Endothelial cell (in vitro differentiated cells): ENCODE measurements around the gene PTPN14. TPM values are rescaled to one million over a fixed set of nuclear protein-coding genes. Genes with fewer than 3 reads are reported as not detected.

Experiments
- DNase-seq: peaks from one replicate; pipeline ENCODE4 v3.0.0; 2021; ENCODE audit warnings: low spot score
- H3K27ac Mint-ChIP-seq: one replicate; pipeline ENCODE4 v1.8.0; 2021; ENCODE audit warnings: mixed read lengths, inconsistent platforms; ENCODE audit not compliant: unreplicated experiment
- H3K27me3 Mint-ChIP-seq: one replicate; pipeline ENCODE4 v1.8.0; 2021; ENCODE audit warnings: mild to moderate bottlenecking, moderate library complexity, mixed read lengths, inconsistent platforms; ENCODE audit not compliant: unreplicated experiment
- H3K36me3 Mint-ChIP-seq: one replicate; pipeline ENCODE4 v1.8.0; 2021; ENCODE audit warnings: mild to moderate bottlenecking, low read depth, mixed read lengths, inconsistent platforms; ENCODE audit not compliant: unreplicated experiment
- H3K4me1 Mint-ChIP-seq: one replicate; pipeline ENCODE4 v1.8.0; 2021; ENCODE audit warnings: mild to moderate bottlenecking, mixed read lengths, inconsistent platforms; ENCODE audit not compliant: unreplicated experiment
- H3K4me3 Mint-ChIP-seq: one replicate; pipeline ENCODE4 v1.8.0; 2021; ENCODE audit warnings: mild to moderate bottlenecking, mixed read lengths, inconsistent platforms; ENCODE audit not compliant: unreplicated experiment
- H3K9me3 Mint-ChIP-seq: one replicate; pipeline ENCODE4 v1.8.0; 2021; ENCODE audit warnings: mixed read lengths, inconsistent platforms; ENCODE audit not compliant: unreplicated experiment
- CTCF ChIP-seq: fragments of 200-600 bp; sonication (generic); IDR thresholded peaks from one replicate; pipeline ENCODE4 v1.5.0; 2021; ENCODE audit warnings: antibody characterized with exemption; ENCODE audit not compliant: unreplicated experiment
- total RNA-seq: library from RNA; stranded (reverse); fragmentation: NEBNext Ultra II Directional; extraction: Animal tissue kit (Norgen Biotek cat#: 25700); gene quantifications from one replicate; pipeline ENCODE4 v1.2.1, GENCODE V29; 2021; ENCODE audit not compliant: unreplicated experiment

The PTPN14 gene
- total RNA-seq, 1 donor from 2014 or later, result 46.3 TPM

GRCh38 chr1:214383381-214384372 lies 167.7 kb downstream of the PTPN14 start:
- H3K4me3 Mint-ChIP-seq, result peak overlapping the region; percentile 76
- peaks cover 21% of the 10 kb centered on the region for H3K36me3 Mint-ChIP-seq
- H3K27ac Mint-ChIP-seq, result no peak overlapping the region
- no peak for DNase-seq
- TF ChIP-seq CTCF, result no peak
- H3K4me1 Mint-ChIP-seq, result peaks cover 2% of the 10 kb centered on the region
- no peaks in the 10 kb centered on the region for H3K27me3 Mint-ChIP-seq
- no peaks in the 10 kb centered on the region for H3K9me3 Mint-ChIP-seq

- H3K27ac Mint-ChIP-seq, result no peak overlapping the region
- no peaks in the 10 kb centered on the region for H3K27me3 Mint-ChIP-seq
- H3K4me1 Mint-ChIP-seq, result peaks cover 2% of the 10 kb centered on the region
- peaks cover 30% of the 10 kb centered on the region for H3K36me3 Mint-ChIP-seq
- no peaks in the 10 kb centered on the region for H3K9me3 Mint-ChIP-seq
- no peak overlapping the region for H3K4me3 Mint-ChIP-seq
- no peak for DNase-seq
- TF ChIP-seq CTCF, result no peak
Observed at GRCh38 chr1:214380986-214381695, 170.3 kb downstream of the PTPN14 start.

- no peak overlapping the region for H3K4me3 Mint-ChIP-seq
- TF ChIP-seq CTCF, result no peak
- H3K27me3 Mint-ChIP-seq, result no peaks in the 10 kb centered on the region
- peaks cover 2% of the 10 kb centered on the region for H3K4me1 Mint-ChIP-seq
- H3K36me3 Mint-ChIP-seq, result peaks cover 30% of the 10 kb centered on the region
- no peaks in the 10 kb centered on the region for H3K9me3 Mint-ChIP-seq
- no peak overlapping the region for H3K27ac Mint-ChIP-seq
- DNase-seq, result no peak
Observed at GRCh38 chr1:214380396-214380795, 171.0 kb downstream of the PTPN14 start.

GRCh38 chr1:214379236-214379970 lies 172.0 kb downstream of the PTPN14 start:
- no peak overlapping the region for H3K27ac Mint-ChIP-seq
- H3K27me3 Mint-ChIP-seq, result no peaks in the 10 kb centered on the region
- H3K36me3 Mint-ChIP-seq, result peaks cover 25% of the 10 kb centered on the region
- H3K9me3 Mint-ChIP-seq, result no peaks in the 10 kb centered on the region
- no peak for DNase-seq
- no peak overlapping the region for H3K4me3 Mint-ChIP-seq
- TF ChIP-seq CTCF, result no peak
- peaks cover 2% of the 10 kb centered on the region for H3K4me1 Mint-ChIP-seq
